ENCODE measurements around the gene MAP3K20.

Gene MAP3K20

GRCh38 chr2:173210270-173211196, 134.9 kb downstream of the MAP3K20 start:
- Histone ChIP-seq H3K36me3 (replicated peaks; ENCODE audit: low read depth, low read length) (peaks cover 3% of the 10 kb centered on the region), H3K4me3 (ENCODE audit: low read length) (no peak overlapping the region), H3K9me3 (ENCODE audit: insufficient read depth, low read length) (no peaks in the 10 kb centered on the region), H4K20me1 (ENCODE audit: insufficient read depth, low read length) (no peaks in the 10 kb centered on the region), H3K9ac (ENCODE audit: low read length) (no peak overlapping the region), H3K4me2 (ENCODE audit: low read length) (no peak overlapping the region), H3K4me1 (ENCODE audit: low read length) (no peaks in the 10 kb centered on the region), H2AFZ (ENCODE audit: low read depth, low read length) (no peak overlapping the region), H3K27ac (ENCODE audit: low read length) (no peak overlapping the region), H3K79me2 (ENCODE audit: low read length) (no peaks in the 10 kb centered on the region), H3K27me3 (ENCODE audit: low read depth, low read length) (no peaks in the 10 kb centered on the region)
- TF ChIP-seq CTCF (IDR thresholded peaks at IDR 0.05; ENCODE audit: low read depth, low read length), result peak; percentile 93
- no peak for TF ChIP-seq EZH2phosphoT487 (IDR thresholded peaks at IDR 0.05; ENCODE audit: low read depth)

DNA sequence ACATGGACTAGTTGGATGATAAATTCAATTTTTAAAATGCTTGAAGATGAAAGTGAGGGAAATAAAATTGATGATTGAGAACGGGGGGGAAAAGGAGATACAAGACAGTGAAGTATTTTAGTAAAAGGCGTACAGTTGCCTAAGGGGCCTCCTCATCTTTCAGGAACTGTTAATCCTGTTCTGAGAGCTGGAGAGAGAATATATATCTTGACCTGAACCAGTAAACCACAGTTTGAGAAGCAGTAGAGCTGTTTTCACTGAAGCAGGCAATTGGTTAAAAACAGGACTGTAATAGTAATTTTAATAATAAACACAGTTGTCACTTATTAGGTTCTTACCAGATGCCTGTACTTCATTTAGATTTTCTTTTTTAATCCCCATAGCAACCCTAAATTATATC, 137.5 kb downstream of the MAP3K20 start:
- H3K4me3 ChIP-seq (ENCODE audit: low read length), result no peak overlapping the region
- H3K4me2 ChIP-seq (ENCODE audit: low read length), result no peak overlapping the region
- no peak overlapping the region for H3K9ac ChIP-seq (ENCODE audit: low read length)
- no peaks in the 10 kb centered on the region for H3K79me2 ChIP-seq (ENCODE audit: low read length)
- no peaks in the 10 kb centered on the region for H3K4me1 ChIP-seq (ENCODE audit: low read length)
- H2AFZ ChIP-seq (ENCODE audit: low read depth, low read length), result no peak overlapping the region
- no peaks in the 10 kb centered on the region for H3K27me3 ChIP-seq (ENCODE audit: low read depth, low read length)
- TF ChIP-seq EZH2phosphoT487 (IDR thresholded peaks at IDR 0.05; ENCODE audit: low read depth) (no peak), CTCF (IDR thresholded peaks at IDR 0.05; ENCODE audit: low read depth, low read length) (no peak)
- H3K36me3 ChIP-seq (replicated peaks; ENCODE audit: low read depth, low read length), result peaks cover 3% of the 10 kb centered on the region
- H3K27ac ChIP-seq (ENCODE audit: low read length), result no peak overlapping the region
- no peaks in the 10 kb centered on the region for H3K9me3 ChIP-seq (ENCODE audit: insufficient read depth, low read length)
- H4K20me1 ChIP-seq (ENCODE audit: insufficient read depth, low read length), result no peaks in the 10 kb centered on the region

DNA sequence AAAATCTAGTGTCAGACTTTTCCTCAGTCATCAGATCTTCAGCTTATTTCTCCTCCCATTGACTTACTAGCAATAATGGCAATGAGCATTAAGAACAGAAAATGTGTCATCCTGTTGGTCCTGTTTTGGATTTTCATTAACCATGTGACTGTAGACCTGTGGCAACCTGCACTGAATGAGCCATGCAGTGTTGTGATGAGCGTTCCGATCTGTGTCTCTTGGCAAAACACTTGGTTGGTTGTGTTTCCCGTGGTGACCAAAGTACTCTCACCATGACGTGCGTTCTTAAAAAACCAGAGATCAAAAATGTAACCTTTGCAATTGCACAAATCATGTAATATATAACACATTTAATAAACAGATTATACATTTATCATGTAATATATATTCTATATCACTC, 138.6 kb downstream of the MAP3K20 start:
- no peak for TF ChIP-seq CTCF (IDR thresholded peaks at IDR 0.05; ENCODE audit: low read depth, low read length)
- no peak for TF ChIP-seq EZH2phosphoT487 (IDR thresholded peaks at IDR 0.05; ENCODE audit: low read depth)
- Histone ChIP-seq H3K36me3 (replicated peaks; ENCODE audit: low read depth, low read length) (peaks cover 3% of the 10 kb centered on the region), H3K4me1 (ENCODE audit: low read length) (no peaks in the 10 kb centered on the region), H3K27ac (ENCODE audit: low read length) (no peak overlapping the region), H3K9me3 (ENCODE audit: insufficient read depth, low read length) (no peaks in the 10 kb centered on the region), H3K9ac (ENCODE audit: low read length) (no peak overlapping the region), H2AFZ (ENCODE audit: low read depth, low read length) (no peak overlapping the region), H4K20me1 (ENCODE audit: insufficient read depth, low read length) (no peaks in the 10 kb centered on the region), H3K4me2 (ENCODE audit: low read length) (no peak overlapping the region), H3K79me2 (ENCODE audit: low read length) (no peaks in the 10 kb centered on the region), H3K27me3 (ENCODE audit: low read depth, low read length) (no peaks in the 10 kb centered on the region), H3K4me3 (ENCODE audit: low read length) (no peak overlapping the region)

GRCh38 chr2:173215316-173215715, 139.7 kb downstream of the MAP3K20 start:
- H3K4me1 ChIP-seq (ENCODE audit: low read length), result no peaks in the 10 kb centered on the region
- no peak overlapping the region for H2AFZ ChIP-seq (ENCODE audit: low read depth, low read length)
- no peaks in the 10 kb centered on the region for H4K20me1 ChIP-seq (ENCODE audit: insufficient read depth, low read length)
- no peak overlapping the region for H3K4me2 ChIP-seq (ENCODE audit: low read length)
- TF ChIP-seq EZH2phosphoT487 (IDR thresholded peaks at IDR 0.05; ENCODE audit: low read depth), result no peak
- TF ChIP-seq CTCF (IDR thresholded peaks at IDR 0.05; ENCODE audit: low read depth, low read length), result no peak
- H3K27ac ChIP-seq (ENCODE audit: low read length), result no peak overlapping the region
- H3K36me3 ChIP-seq (replicated peaks; ENCODE audit: low read depth, low read length), result no peaks in the 10 kb centered on the region
- H3K4me3 ChIP-seq (ENCODE audit: low read length), result no peak overlapping the region
- H3K9me3 ChIP-seq (ENCODE audit: insufficient read depth, low read length), result no peaks in the 10 kb centered on the region
- no peak overlapping the region for H3K9ac ChIP-seq (ENCODE audit: low read length)
- H3K27me3 ChIP-seq (ENCODE audit: low read depth, low read length), result no peaks in the 10 kb centered on the region
- H3K79me2 ChIP-seq (ENCODE audit: low read length), result no peaks in the 10 kb centered on the region
